Ammon's horn (tissue), 1 donor: Measurements from ENCODE around the gene ECT2.
"Not testable (repeated sequence)": the region's sequence is repeated elsewhere in the genome, so short reads cannot be mapped to it uniquely, and the experiment has no call there.

Experiments
- DNase-seq: peaks from one replicate; pipeline ENCODE4 v3.0.0-alpha.2; 2016; ENCODE audit warnings: low spot score

The ECT2 gene

GRCh38 chr3:172811099-172811498 lies 60.6 kb downstream of the ECT2 start:
- DNase-seq = no peak

- DNase-seq = no peak
These were observed 62.9 kb downstream of the ECT2 start for GRCh38 chr3:172813462-172813861.

- DNase-seq = no peak
These were observed 64.2 kb downstream of the ECT2 start for GRCh38 chr3:172814738-172815137.

GRCh38 chr3:172815857-172816256 lies 65.3 kb downstream of the ECT2 start:
- DNase-seq = no peak

- no peak for DNase-seq
These were observed 65.8 kb downstream of the ECT2 start for GRCh38 chr3:172816281-172816680.

- no peak for DNase-seq
These were observed 66.4 kb downstream of the ECT2 start for GRCh38 chr3:172816968-172817367.

- DNase-seq = no peak
These were observed 70.0 kb downstream of the ECT2 start for GRCh38 chr3:172820492-172820891.

- DNase-seq = no peak
These were observed 73.7 kb downstream of the ECT2 start for GRCh38 chr3:172824229-172824628.

GRCh38 chr3:172827231-172827630 lies 76.7 kb downstream of the ECT2 start:
- DNase-seq = not testable (repeated sequence)

- no peak for DNase-seq
These were observed 82.5 kb downstream of the ECT2 start for GRCh38 chr3:172832983-172833382.

GRCh38 chr3:172836390-172836997 lies 86.0 kb downstream of the ECT2 start:
- DNase-seq = peak; percentile 67

GRCh38 chr3:172839679-172840078 lies 89.2 kb downstream of the ECT2 start:
- DNase-seq = no peak

- no peak for DNase-seq
These were observed 89.9 kb downstream of the ECT2 start for GRCh38 chr3:172840463-172840862.

- no peak for DNase-seq
These were observed 90.4 kb downstream of the ECT2 start for GRCh38 chr3:172840913-172841312.

- DNase-seq = no peak
These were observed 93.9 kb downstream of the ECT2 start for GRCh38 chr3:172844428-172844827.

- no peak for DNase-seq
These were observed 95.6 kb downstream of the ECT2 start for GRCh38 chr3:172846103-172846561.

GRCh38 chr3:172846706-172847105 lies 96.2 kb downstream of the ECT2 start:
- DNase-seq = no peak

GRCh38 chr3:172847292-172847691 lies 96.8 kb downstream of the ECT2 start:
- no peak for DNase-seq

GRCh38 chr3:172848910-172849309 lies 98.4 kb downstream of the ECT2 start:
- DNase-seq = no peak

GRCh38 chr3:172853005-172853404 lies 102.5 kb downstream of the ECT2 start:
- DNase-seq = no peak

GRCh38 chr3:172853921-172854666 lies 103.6 kb downstream of the ECT2 start:
- no peak for DNase-seq

- DNase-seq = no peak
These were observed 104.5 kb downstream of the ECT2 start for GRCh38 chr3:172855037-172855436.
